GM13977 (cell line): ENCODE measurements around the gene OR6A2.
"Not testable (repeated sequence)": the region's sequence is repeated elsewhere in the genome, so short reads cannot be mapped to it uniquely, and the experiment has no call there.

Experiments used
- DNase-seq: peaks from one replicate; pipeline ENCODE4 v3.0.0; 2012; ENCODE audit warnings: low spot score
- in situ Hi-C: fragments of 300-500 bp; cut with MboI; formaldehyde crosslinking; loops from one replicate; pipeline ENCODE4 v1.12.0; 2022; ENCODE audit warnings: low sequenced_read_pairs, low pct_unique_long_range_greater_than_20kb, mixed read lengths, inconsistent platforms; ENCODE audit not compliant: unreplicated experiment
- TF ChIP-seq, protein P1 (sequence below): IDR thresholded peaks from 2 replicates; pipeline ENCODE4 v1.5.1; 2012; ENCODE audit warnings: mild to moderate bottlenecking, control low read depth; ENCODE audit not compliant: insufficient read depth; ENCODE audit errors: extremely low read depth, missing control alignments

The OR6A2 gene

DNA sequence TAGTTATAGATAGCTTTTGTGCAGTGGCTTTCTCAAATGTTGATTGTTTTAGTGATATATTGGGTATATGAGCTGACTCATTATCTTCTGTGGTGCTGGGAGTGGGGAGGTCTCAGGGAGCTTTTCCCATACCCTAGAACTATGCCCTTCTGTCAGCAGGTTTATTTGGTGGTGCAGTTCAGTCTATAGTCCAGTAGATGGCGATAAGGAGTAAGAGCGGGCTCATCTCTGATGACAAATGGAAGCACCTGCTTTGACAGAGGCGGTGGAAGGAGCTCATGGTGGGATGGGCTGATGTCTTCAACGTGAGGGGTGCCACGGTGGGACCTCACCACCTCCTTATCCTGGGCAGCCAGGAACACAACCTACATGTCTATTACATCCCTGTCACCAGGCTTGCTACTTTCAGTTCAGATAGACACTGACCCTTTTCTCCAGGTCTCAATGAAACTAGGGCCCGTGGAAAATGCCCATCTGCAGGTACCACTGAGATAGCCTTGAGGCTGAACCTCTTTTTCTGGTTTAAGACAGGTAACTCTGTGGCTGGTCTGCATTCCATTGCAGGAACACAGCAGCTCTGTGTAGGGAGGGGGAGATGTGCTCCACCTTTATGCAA lies 13.0 kb upstream of the OR6A2 start:
- in situ Hi-C loops, result no loop called here
- TF ChIP-seq, protein P1, sequence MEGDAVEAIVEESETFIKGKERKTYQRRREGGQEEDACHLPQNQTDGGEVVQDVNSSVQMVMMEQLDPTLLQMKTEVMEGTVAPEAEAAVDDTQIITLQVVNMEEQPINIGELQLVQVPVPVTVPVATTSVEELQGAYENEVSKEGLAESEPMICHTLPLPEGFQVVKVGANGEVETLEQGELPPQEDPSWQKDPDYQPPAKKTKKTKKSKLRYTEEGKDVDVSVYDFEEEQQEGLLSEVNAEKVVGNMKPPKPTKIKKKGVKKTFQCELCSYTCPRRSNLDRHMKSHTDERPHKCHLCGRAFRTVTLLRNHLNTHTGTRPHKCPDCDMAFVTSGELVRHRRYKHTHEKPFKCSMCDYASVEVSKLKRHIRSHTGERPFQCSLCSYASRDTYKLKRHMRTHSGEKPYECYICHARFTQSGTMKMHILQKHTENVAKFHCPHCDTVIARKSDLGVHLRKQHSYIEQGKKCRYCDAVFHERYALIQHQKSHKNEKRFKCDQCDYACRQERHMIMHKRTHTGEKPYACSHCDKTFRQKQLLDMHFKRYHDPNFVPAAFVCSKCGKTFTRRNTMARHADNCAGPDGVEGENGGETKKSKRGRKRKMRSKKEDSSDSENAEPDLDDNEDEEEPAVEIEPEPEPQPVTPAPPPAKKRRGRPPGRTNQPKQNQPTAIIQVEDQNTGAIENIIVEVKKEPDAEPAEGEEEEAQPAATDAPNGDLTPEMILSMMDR, result peak; percentile 89
- DNase-seq, result peak; percentile 70

DNA sequence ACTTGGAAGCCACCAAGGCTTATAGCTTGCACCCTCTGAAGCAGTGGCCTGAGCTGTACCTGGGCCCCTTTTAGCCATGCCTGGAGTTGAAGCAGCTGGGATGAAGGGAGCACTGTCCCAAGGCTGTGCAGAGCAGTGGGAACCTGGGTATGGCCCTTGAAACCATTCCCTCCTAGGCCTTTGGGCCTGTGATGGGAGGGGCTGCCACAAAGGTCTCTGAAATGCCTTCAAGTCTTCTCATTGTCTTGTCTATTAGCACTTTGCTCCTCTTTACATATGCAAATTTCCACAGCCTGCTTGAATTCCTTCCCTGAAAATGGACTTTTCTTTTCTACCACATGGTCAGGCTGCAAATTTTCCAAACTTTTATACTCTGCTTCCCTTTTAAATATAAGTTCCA lies 1.6 kb upstream of the OR6A2 start:
- DNase-seq, in situ Hi-C loops: not testable (repeated sequence)

DNA sequence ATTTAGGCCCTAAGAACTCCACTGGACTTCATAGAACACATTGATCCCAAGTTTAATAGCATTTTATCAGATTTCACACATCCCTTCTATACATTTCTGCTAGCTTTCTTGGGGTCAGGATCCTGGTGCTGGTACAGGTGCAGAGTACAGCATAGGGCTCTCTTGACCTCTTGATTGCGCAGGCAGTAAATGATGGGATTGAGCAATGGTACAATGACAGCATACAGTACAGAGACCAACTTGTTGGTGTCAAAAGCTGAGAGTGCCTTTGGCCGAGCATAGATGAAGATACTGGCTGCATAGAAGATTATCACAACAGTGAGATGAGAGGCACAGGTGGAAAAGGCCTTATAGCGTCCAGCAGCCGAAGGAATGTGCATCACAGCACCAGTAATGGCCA lies 4.8 kb downstream of the OR6A2 start:
- TF ChIP-seq, protein P1, result no peak
- no peak for DNase-seq
- in situ Hi-C loops, result no loop called here

DNA sequence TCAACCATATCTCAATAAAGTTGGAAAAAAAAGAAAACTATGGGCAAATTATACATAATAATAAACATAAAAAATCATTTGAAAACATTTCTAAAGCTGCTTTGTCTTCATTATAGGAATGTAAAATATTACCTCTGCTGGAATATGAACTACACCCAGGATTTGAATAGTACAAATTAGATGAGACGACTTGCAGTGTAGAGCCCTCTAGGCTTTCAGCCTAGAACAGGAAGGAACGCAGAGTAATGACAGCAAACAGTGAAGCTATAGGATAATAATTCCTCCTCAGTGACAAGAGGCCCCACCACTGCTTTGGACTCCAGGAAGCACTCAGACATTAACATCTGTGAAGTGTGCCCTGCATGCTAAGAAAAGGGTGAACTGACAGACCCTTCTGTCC lies 8.9 kb downstream of the OR6A2 start:
- no peak for DNase-seq
- TF ChIP-seq, protein P1, result no peak
- in situ Hi-C loops, result no loop called here

DNA sequence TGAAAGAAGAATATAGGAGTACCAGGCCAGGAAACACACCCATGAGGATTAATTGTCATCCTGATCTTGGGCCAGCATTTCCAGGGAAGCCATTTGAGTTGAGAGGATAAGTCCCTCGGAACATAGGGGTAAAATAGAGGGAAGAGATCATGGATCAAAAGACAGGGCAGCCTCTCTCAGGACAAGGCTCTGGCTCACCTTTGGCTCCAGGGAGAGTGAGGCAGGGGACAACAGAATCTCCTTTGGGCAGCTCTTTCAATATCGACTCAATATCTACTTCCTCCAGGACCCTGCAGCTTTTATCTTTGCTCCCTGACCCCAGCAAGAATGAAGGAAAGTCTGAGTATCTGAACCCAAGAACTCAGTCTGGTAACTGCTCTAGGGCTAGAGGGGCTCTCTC lies 16.8 kb downstream of the OR6A2 start, which contains the start of gene OR2AG1:
TSS of gene OR2AG1 (plus strand) at position 301 of the 400 bp plus-strand sequence. CDS start 2,018 bp downstream, outside the sequence.
- TF ChIP-seq, protein P1, result no peak
- no peak for DNase-seq
- in situ Hi-C loops, result no loop called here

DNA sequence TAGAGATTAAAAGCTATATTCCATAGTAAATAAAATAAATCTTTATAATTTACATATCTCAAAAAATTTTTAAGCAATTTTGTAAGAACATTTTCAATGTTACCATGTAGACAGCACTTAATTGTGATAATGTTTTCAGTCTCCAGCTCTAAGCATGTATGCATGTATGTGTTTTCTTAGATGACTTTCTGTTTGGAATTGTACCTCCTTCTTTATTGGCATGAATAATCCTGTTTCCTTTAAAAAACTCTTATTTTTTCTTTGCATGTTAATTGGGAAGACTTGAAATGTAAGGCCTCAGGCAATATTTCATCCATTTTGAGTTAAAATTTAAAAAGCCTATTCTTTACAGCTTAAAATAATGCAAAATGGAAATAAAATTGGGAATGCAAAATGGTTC lies 18.7 kb downstream of the OR6A2 start:
- in situ Hi-C loops, result no loop called here
- DNase-seq, result no peak
- TF ChIP-seq, protein P1, result no peak

DNA sequence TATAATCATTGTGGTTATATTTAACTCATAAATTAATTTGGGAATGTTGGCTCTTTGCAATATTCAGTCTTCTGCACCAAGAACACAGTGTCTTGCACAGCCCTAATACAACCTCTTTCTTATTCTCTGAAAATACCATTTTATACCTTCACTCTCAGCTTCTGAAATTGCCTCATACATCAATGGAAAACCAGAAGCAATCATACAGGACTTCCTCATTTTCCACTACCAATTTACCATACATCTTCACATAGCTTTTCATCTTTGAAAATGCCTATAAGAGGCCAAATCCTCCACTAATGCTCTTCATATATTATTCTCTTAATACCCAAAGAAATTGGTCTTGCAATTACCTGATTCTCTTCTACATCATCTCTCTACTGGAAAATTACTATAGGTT lies 21.0 kb downstream of the OR6A2 start:
- in situ Hi-C loops, result no loop called here
- DNase-seq, result no peak
- TF ChIP-seq, protein P1, result no peak
